A673 (cell line): ENCODE measurements around the gene VSIR. TPM values are rescaled to one million over a fixed set of nuclear protein-coding genes. Genes with fewer than 3 reads are reported as not detected.

Experiments
- BruUV-seq: library from RNA; stranded (reverse); fragments of 400-500 nt; replicated peaks from 2 replicates; lab custom pipeline; 2021; lab: Mats Ljungman, UMichigan
- CTCF ChIA-PET: fragments of 300-600 bp; sonication (Branson Sonifier 250); formaldehyde crosslinking; loops from one replicate; lab custom pipeline; 2022; ENCODE audit warnings: antibody characterized with exemption; lab: Charles Lee
- POLR2A ChIA-PET: fragments of 300-600 bp; sonication (Branson Sonifier 250); formaldehyde crosslinking; loops from one replicate; lab custom pipeline; 2022; ENCODE audit warnings: antibody characterized with exemption; ENCODE audit not compliant: low non-redundant PET; lab: Charles Lee
- DNase-seq: peaks from one replicate; pipeline ENCODE4 v3.0.0-alpha.2; 2015; ENCODE audit warnings: low spot score
- H3K27ac ChIP-seq: fragments of 200-600 bp; sonication (generic); 2 replicates; pipeline ENCODE4 v1.5.1; 2016; ENCODE audit warnings: mixed run types, low read depth, mild to moderate bottlenecking, mixed read lengths, antibody characterized with exemption, low read length; ENCODE audit not compliant: poor library complexity, severe bottlenecking
- H3K27me3 ChIP-seq: fragments of 200-600 bp; sonication (generic); replicated peaks from 2 replicates; pipeline ENCODE4 v1.6.1; 2017; ENCODE audit warnings: mixed run types, low read depth, mild to moderate bottlenecking, mixed read lengths, antibody characterized with exemption, low read length; ENCODE audit not compliant: insufficient read depth, poor library complexity
- H3K36me3 ChIP-seq: fragments of 200-600 bp; sonication (generic); 2 replicates; pipeline ENCODE4 v1.6.1; 2016; ENCODE audit warnings: mixed run types, mild to moderate bottlenecking, mixed read lengths, antibody characterized with exemption, low read length; ENCODE audit not compliant: insufficient read depth, poor library complexity, severe bottlenecking
- H3K4me1 ChIP-seq: fragments of 200-600 bp; sonication (generic); 2 replicates; pipeline ENCODE4 v1.6.1; 2017; ENCODE audit warnings: mixed run types, mild to moderate bottlenecking, mixed read lengths, antibody characterized with exemption, low read length; ENCODE audit not compliant: insufficient read depth, poor library complexity, severe bottlenecking
- H3K4me3 ChIP-seq: fragments of 200-600 bp; sonication (generic); 2 replicates; pipeline ENCODE4 v1.5.1; 2016; ENCODE audit warnings: low read depth, mixed run types, mild to moderate bottlenecking, mixed read lengths, low read length; ENCODE audit not compliant: poor library complexity, severe bottlenecking
- H3K9me3 ChIP-seq: fragments of 200-600 bp; sonication (generic); 2 replicates; pipeline ENCODE4 v1.6.1; 2016; ENCODE audit warnings: mixed run types, low read depth, mild to moderate bottlenecking, mixed read lengths, antibody characterized with exemption, low read length; ENCODE audit not compliant: poor library complexity, severe bottlenecking
- EZH2 ChIP-seq: fragments of 200-600 bp; sonication (generic); IDR thresholded peaks from 2 replicates; pipeline ENCODE4 v1.6.1; 2017; ENCODE audit warnings: borderline replicate concordance, low read depth, mild to moderate bottlenecking, mixed read lengths, antibody characterized with exemption, low read length; ENCODE audit not compliant: poor library complexity, severe bottlenecking
- intact Hi-C: fragments of 100-400 bp; cut with micrococcal nuclease; formaldehyde crosslinking; loops from one replicate; pipeline ENCODE4 v1.10.0; 2022; ENCODE audit not compliant: unreplicated experiment
- total RNA-seq: library from RNA; stranded (reverse); gene quantifications from 2 replicates; pipeline ENCODE4 v1.2.3, GENCODE V29; 2021
- TF ChIP-seq, protein P1 (sequence below): fragments of 300-800, 200-600 bp; sonication (generic); conservative IDR thresholded peaks from 2 replicates; pipeline ENCODE4 v1.5.1; 2017; ENCODE audit warnings: low read depth, mild to moderate bottlenecking, antibody characterized with exemption, low read length, moderate library complexity, mixed read lengths

VSIR gene
- total RNA-seq, 1 experiment from 2014 or later = not detected

DNA sequence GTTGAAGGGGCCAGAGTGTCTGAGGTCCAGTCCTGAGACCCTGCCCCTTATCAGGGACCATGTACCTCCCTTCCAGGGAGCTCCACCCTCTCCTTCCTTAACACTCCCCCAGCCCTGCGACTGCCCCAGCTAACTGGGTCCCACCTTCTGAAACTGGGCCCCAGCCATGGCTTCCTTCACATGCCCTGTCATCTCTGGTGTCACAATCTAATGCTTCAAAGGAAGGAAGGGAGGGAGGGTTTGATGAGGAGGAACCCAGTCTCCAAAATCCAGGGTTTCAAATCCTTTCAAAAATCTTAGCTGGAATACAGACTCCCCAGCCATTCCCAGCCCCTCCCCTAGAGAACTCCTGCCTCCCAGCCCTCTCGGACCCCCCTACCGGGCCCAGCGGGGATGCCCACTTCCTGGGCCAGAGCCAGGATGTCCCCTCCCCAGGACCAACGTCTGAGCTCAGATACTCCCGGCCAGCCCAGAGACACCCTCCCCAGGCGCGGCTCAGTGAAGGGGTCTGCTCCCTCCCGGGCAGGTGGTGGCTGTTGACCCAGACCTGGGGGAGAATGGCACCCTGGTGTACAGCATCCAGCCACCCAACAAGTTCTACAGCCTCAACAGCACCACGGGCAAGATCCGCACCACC is 71.7 kb downstream of the VSIR start:
- Histone ChIP-seq H3K9me3 (no peaks in the 10 kb centered on the region), H3K27me3 (no peaks in the 10 kb centered on the region), H3K4me1 (no peaks in the 10 kb centered on the region), H3K36me3 (no peaks in the 10 kb centered on the region), H3K27ac (no peak overlapping the region), H3K4me3 (no peak overlapping the region)
- BruUV-seq = no TSS peak
- intact Hi-C loops = no loop called here
- DNase-seq = no peak
- TF ChIP-seq, protein P1, sequence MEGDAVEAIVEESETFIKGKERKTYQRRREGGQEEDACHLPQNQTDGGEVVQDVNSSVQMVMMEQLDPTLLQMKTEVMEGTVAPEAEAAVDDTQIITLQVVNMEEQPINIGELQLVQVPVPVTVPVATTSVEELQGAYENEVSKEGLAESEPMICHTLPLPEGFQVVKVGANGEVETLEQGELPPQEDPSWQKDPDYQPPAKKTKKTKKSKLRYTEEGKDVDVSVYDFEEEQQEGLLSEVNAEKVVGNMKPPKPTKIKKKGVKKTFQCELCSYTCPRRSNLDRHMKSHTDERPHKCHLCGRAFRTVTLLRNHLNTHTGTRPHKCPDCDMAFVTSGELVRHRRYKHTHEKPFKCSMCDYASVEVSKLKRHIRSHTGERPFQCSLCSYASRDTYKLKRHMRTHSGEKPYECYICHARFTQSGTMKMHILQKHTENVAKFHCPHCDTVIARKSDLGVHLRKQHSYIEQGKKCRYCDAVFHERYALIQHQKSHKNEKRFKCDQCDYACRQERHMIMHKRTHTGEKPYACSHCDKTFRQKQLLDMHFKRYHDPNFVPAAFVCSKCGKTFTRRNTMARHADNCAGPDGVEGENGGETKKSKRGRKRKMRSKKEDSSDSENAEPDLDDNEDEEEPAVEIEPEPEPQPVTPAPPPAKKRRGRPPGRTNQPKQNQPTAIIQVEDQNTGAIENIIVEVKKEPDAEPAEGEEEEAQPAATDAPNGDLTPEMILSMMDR = no peak
- TF ChIP-seq EZH2 = no peak
- ChIA-PET POLR2A (interaction anchor here (0.6 kb wide), 1 partner anchor 304 kb away, joined by 3 read pairs; no protein-coding TSS in a partner anchor), CTCF (no interaction called here)

DNA sequence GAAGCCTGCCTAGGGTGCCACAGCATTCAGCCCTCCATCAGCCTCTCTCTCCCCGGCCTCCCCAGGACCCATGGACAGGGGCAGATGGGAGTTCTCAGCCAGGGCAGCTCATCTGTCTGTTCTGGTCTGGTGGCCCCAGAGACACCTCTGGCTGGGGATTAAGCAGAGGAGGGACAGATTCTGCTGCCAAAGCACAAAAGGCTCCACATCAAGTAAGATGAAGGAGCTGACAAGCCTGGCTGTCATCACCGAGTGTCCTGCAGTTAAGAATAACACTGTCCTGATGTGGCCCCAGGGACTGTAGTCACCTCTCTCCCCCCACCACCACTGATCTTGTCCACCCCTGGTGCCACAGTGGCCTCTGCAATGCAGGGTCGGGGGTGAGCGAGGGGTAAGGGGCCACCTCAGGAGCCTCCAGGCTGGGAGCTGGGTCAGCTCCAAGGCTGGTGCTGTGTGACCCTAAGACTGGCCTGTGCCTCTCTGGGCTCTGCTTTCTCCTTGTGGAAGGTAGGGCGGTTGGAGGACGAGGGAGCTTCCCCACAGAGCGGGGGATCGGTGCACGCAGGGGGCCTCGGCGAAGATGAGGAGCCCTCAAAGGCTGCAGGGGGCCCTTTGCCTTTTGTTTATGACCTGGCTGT is 72.5 kb downstream of the VSIR start:
- Histone ChIP-seq H3K27me3 (no peaks in the 10 kb centered on the region), H3K27ac (no peak overlapping the region), H3K4me1 (no peaks in the 10 kb centered on the region), H3K9me3 (no peaks in the 10 kb centered on the region), H3K4me3 (no peak overlapping the region), H3K36me3 (no peaks in the 10 kb centered on the region)
- TF ChIP-seq EZH2 = no peak
- TF ChIP-seq, protein P1 = no peak
- CTCF ChIA-PET = no interaction called here
- POLR2A ChIA-PET = interaction anchor here (0.6 kb wide), 1 partner anchor 303 kb away, joined by 3 read pairs; no protein-coding TSS in a partner anchor
- intact Hi-C loops = no loop called here
- DNase-seq = no peak
- no TSS peak for BruUV-seq

DNA sequence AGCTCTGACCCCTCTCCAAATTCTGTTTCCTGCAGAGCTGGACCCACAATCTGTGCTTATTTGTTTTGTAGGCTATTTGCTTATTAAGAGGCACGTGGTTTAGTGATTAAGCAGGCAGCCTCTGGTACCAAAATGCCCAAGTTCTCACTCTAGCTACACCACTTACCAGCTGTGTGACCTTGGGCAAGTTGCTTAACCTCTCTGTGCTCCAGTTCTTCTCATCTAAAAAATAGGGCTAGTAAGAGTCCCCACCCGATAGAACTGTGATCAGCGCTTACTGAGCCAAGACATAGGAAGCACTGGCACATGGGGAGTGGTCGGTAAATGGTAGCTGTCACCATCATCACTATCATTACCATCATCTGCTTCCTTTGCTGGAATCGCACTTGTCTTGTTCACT is 74.6 kb downstream of the VSIR start:
- POLR2A ChIA-PET = no interaction called here
- Histone ChIP-seq H3K9me3 (no peaks in the 10 kb centered on the region), H3K36me3 (no peaks in the 10 kb centered on the region), H3K4me1 (no peaks in the 10 kb centered on the region), H3K27ac (no peak overlapping the region), H3K4me3 (no peak overlapping the region), H3K27me3 (no peaks in the 10 kb centered on the region)
- no peak for DNase-seq
- no peak for TF ChIP-seq EZH2
- TF ChIP-seq, protein P1 = no peak
- CTCF ChIA-PET = interaction anchor here (0.6 to 1.0 kb wide), 2 partner anchors 8 to 231 kb away, joined by 3 read pairs; no protein-coding TSS in a partner anchor
- no TSS peak for BruUV-seq
- intact Hi-C loops = loop anchor here (5.0 kb wide), 1 partner anchor 301 kb away; the partner anchor contains the start of gene CDH23
